ENCODE results near the gene RABGAP1L. TPM values are rescaled to one million over a fixed set of nuclear protein-coding genes. Genes with fewer than 3 reads are reported as not detected.
A peak's percentile ranks its signal among the peaks of the same experiment; 100 is the strongest.

RABGAP1L gene
- total RNA-seq, 1 donor from 2014 or later: 17.0 TPM

- ATAC-seq (peak; percentile 44), DNase-seq (ENCODE audit: low spot score) (no peak)
These were observed 581.1 kb downstream of the RABGAP1L start for GRCh38 chr1:174740249-174740968.

GRCh38 chr1:174742805-174743653 lies 583.7 kb downstream of the RABGAP1L start:
- no peak for ATAC-seq
- DNase-seq (ENCODE audit: low spot score): no peak

GRCh38 chr1:174743654-174744561 lies 584.6 kb downstream of the RABGAP1L start:
- DNase-seq (ENCODE audit: low spot score) (no peak), ATAC-seq (peak; percentile 78)

- ATAC-seq (no peak), DNase-seq (ENCODE audit: low spot score) (no peak)
These were observed 585.6 kb downstream of the RABGAP1L start for GRCh38 chr1:174744886-174745285.

GRCh38 chr1:174746024-174746808 lies 586.9 kb downstream of the RABGAP1L start:
- no peak for ATAC-seq
- DNase-seq (ENCODE audit: low spot score): no peak

GRCh38 chr1:174747613-174748012 lies 588.3 kb downstream of the RABGAP1L start:
- ATAC-seq (no peak), DNase-seq (ENCODE audit: low spot score) (no peak)

- no peak for DNase-seq (ENCODE audit: low spot score)
- ATAC-seq: no peak
These were observed 589.3 kb downstream of the RABGAP1L start for GRCh38 chr1:174748586-174748985.

GRCh38 chr1:174753131-174753530 lies 593.8 kb downstream of the RABGAP1L start:
- DNase-seq (ENCODE audit: low spot score) (no peak), ATAC-seq (no peak)

- ATAC-seq (no peak), DNase-seq (ENCODE audit: low spot score) (no peak)
These were observed 602.0 kb downstream of the RABGAP1L start for GRCh38 chr1:174761335-174761734.

- DNase-seq (ENCODE audit: low spot score) (no peak), ATAC-seq (no peak)
These were observed 602.7 kb downstream of the RABGAP1L start for GRCh38 chr1:174761901-174762585.

- ATAC-seq (no peak), DNase-seq (ENCODE audit: low spot score) (no peak)
These were observed 604.9 kb downstream of the RABGAP1L start for GRCh38 chr1:174764191-174764590.

GRCh38 chr1:174766727-174767126 lies 607.4 kb downstream of the RABGAP1L start:
- ATAC-seq (no peak), DNase-seq (ENCODE audit: low spot score) (no peak)

- DNase-seq (ENCODE audit: low spot score): no peak
- ATAC-seq: no peak
These were observed 609.2 kb downstream of the RABGAP1L start for GRCh38 chr1:174768516-174768915.

GRCh38 chr1:174768949-174769348 lies 609.6 kb downstream of the RABGAP1L start:
- no peak for ATAC-seq
- no peak for DNase-seq (ENCODE audit: low spot score)

- ATAC-seq (peak; percentile 61), DNase-seq (ENCODE audit: low spot score) (no peak)
These were observed 610.7 kb downstream of the RABGAP1L start for GRCh38 chr1:174769961-174770549.

- ATAC-seq: no peak
- DNase-seq (ENCODE audit: low spot score): no peak
These were observed 616.3 kb downstream of the RABGAP1L start for GRCh38 chr1:174775621-174776020.

GRCh38 chr1:174777262-174777661 lies 617.9 kb downstream of the RABGAP1L start:
- no peak for DNase-seq (ENCODE audit: low spot score)

GRCh38 chr1:174785510-174785909 lies 626.2 kb downstream of the RABGAP1L start:
- no peak for ATAC-seq
- DNase-seq (ENCODE audit: low spot score): no peak

More at GRCh38 chr1:174777262-174777661, 617.9 kb downstream of the RABGAP1L start:
- ATAC-seq: no peak

- no peak for DNase-seq (ENCODE audit: low spot score)
- ATAC-seq: no peak
These were observed 627.0 kb downstream of the RABGAP1L start for GRCh38 chr1:174786358-174786757.
